Fibroblast of lung (primary cell): ENCODE measurements around the gene SLC30A10.

Experiments used
- CTCF ChIP-seq, 2 donors: IDR thresholded peaks in 1 of 2; conservative IDR thresholded peaks in 1 of 2; 1 replicate in 1 of 2; 2 replicates in 1 of 2; pipeline ENCODE4 v1.5.1; 2011 to 2012; ENCODE audit warnings: low read length in 2 of 2, control low read depth in 1 of 2, inconsistent platforms in 1 of 2, low read depth in 1 of 2, mild to moderate bottlenecking in 1 of 2
- EZH2 ChIP-seq: IDR thresholded peaks from 2 replicates; pipeline ENCODE4 v1.5.1; 2012; ENCODE audit warnings: low read length, control low read depth, mild to moderate bottlenecking; ENCODE audit errors: missing control alignments

GRCh38 chr1:219882096-219882495 is 46.3 kb downstream of the SLC30A10 start:
- TF ChIP-seq CTCF (conservative IDR thresholded peaks at IDR 0.05 in 1 of 2, IDR thresholded peaks at IDR 0.05 in 1 of 2; ENCODE audit: low read depth in 1 of 2, low read length in 2 of 2), result no peak
- no peak for TF ChIP-seq EZH2
